Measurements from ENCODE around the gene MPO. TPM values are rescaled to one million over a fixed set of nuclear protein-coding genes. Genes with fewer than 3 reads are reported as not detected.

MPO gene
- 0.06 TPM for total RNA-seq

DNA sequence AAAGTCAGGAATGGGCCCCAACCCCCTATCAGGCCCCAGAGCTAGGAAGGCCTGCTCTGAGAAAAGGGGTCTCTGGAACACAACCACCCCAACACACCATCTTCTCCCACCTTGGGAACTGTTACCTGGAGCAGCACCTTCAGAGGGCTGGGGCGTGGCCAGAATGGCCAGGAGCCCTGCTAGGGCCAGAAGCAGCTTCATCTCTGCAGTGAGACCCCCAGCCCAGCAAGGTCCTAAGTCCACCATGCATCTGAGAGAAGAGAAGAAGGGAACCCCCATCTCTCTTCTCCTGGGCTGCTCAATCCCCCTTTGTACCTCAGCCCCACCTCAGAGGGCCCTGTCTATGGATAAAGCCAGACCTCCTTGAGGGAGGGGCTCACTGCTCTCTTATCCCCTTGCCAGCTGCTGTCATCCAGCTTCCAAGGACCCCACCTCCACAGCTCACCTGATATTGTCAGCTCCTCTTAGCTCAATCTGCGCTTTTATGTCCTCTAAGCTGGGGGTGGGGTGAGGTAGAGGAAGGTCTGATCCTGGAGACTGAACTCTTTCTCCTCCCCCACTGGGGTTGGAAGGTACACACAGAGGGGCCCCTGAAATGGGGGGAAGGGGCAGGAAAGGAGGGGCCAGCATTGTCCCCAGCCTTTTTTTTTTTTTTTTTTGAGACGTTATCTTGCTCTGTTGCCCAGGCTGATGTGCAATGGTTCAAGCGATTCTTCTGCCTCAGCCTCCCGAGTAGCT lies at the start of gene MPO:
Gene MPO (minus strand): TSS at position 456 of the 738 bp plus-strand sequence. CDS start 177 bp downstream, at position 279.
- DNase-seq (ENCODE audit: low spot score): no peak

DNA sequence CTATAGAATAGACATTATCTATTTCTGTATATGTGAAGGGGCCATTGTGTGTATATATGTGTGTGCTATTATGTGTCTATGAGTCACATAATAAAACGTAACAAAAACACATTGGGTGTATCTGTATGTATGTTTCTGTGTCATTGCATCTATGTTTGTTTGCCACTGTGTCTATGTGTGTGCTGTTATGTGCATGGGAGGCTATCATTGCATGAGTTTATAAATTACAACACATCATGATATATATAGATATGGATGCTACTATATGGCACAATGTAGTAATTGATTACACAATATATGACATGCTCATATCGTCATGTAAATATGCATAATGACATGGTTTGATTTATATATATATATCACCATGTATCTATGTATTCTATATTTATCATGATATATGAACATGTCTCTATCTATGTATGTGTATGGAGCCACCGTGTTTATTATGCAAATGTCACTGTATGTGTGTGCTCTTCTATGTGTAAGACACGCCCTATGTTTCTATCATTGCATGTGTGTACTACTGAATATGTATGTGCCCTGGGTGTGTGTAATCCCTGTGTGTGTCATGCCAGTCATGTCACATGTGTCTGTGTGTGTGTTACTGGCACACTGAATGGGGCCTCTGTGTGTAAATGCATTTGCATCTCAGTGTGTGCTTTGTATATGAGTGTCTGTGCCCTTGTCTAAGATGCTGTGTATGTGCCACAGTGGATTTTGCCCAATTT lies 49.2 kb upstream of the MPO start:
- DNase-seq (ENCODE audit: low spot score): no peak

GRCh38 chr17:58329035-58329809 lies 48.5 kb upstream of the MPO start:
- peak; percentile 34 for DNase-seq (ENCODE audit: low spot score)

DNA sequence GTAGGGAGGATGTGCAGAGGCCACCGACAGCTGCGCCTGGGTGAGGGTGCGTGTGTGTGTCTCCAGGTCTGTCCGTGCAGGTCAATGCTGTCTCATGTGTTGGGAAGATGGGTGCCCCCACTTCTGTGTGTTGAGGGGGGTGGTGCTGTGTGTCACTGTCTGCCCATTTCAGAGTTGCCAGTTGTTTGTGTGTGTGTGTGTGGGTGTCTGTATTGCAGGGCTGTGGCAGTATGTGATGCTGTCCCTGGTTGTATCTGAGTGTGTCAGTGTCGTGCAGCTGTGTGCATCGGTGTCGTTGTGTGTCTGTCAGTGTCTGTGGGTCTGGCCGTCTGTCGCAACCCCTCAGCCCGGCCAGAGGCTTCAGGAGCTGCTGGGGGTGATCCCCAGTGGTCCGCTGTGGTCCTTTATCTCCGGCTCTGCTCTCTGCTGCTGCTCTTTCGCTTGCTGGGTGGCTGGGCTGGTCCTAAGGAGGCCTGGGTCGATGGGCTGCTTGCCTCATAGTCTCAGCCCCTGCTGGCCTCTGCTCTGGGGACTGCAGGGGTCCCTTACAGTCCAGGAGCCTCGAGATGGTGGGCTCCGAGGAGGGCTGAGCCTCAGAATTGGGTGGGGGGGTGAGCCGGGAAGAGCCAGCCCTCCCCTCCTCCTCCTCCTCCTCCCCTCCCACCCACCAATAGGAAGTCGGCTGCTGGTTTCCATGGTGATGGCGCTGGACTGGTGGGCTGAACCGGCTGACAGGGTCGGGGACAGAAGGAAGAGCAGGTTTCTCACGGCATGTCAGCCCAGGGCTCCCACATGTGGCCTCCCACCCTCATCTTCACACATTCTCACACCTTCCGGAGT lies 47.7 kb upstream of the MPO start, which contains the start of gene TSPOAP1:
Gene TSPOAP1 (minus strand): TSS at position 601 of the 840 bp plus-strand sequence. CDS start 875 bp downstream, outside the sequence.
- DNase-seq (ENCODE audit: low spot score): no peak

GRCh38 chr17:58327363-58328194 lies 46.8 kb upstream of the MPO start:
- DNase-seq (ENCODE audit: low spot score): no peak

- no peak for DNase-seq (ENCODE audit: low spot score)
These were observed 46.1 kb upstream of the MPO start for GRCh38 chr17:58326609-58327362.

DNA sequence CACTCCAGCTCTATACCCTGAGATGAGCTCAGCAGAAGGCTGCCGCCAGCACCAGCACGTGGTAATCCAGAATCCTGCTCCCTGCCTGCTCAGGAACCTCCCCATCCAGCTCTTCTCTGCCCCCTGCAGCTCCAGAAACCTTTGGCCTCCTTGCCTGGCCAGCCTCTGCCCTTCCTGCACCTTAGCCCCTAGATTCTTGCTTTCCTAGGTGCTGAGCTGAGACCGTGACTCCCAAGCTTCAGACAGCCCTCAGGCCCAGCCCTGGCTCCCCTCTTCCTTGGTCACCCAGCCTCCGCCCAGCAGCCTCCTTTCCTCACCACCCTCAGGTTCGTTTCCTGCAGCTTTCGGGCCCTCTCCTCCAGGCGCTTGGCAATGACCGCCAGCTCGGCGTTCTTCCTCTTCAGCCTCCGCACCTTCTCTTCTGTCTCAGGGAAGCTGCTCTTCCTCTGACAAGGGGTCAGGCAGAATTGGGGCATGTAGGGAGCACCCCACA lies 45.3 kb upstream of the MPO start:
- no peak for DNase-seq (ENCODE audit: low spot score)

DNA sequence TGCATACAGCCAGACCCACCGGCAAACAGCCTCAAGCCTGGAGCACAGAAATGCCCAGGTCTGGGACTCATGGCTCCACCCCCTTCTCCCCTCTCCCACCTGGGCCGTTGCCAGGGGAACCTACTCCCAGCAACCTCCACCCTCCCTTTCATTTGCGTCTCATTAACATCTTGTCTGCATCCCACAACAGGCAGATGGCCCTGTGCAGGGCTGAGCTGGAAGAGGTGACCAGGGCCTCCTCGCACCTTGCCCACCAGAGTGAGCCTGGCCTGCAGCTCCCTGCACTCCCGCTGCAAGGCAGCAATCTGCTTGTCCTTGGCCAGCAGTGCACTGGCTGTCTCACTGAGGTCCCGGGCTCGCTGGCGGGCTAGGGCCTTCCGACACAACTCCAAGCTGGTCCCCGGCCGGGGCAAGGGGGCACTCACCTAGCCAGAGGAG lies 44.6 kb upstream of the MPO start:
- no peak for DNase-seq (ENCODE audit: low spot score)

DNA sequence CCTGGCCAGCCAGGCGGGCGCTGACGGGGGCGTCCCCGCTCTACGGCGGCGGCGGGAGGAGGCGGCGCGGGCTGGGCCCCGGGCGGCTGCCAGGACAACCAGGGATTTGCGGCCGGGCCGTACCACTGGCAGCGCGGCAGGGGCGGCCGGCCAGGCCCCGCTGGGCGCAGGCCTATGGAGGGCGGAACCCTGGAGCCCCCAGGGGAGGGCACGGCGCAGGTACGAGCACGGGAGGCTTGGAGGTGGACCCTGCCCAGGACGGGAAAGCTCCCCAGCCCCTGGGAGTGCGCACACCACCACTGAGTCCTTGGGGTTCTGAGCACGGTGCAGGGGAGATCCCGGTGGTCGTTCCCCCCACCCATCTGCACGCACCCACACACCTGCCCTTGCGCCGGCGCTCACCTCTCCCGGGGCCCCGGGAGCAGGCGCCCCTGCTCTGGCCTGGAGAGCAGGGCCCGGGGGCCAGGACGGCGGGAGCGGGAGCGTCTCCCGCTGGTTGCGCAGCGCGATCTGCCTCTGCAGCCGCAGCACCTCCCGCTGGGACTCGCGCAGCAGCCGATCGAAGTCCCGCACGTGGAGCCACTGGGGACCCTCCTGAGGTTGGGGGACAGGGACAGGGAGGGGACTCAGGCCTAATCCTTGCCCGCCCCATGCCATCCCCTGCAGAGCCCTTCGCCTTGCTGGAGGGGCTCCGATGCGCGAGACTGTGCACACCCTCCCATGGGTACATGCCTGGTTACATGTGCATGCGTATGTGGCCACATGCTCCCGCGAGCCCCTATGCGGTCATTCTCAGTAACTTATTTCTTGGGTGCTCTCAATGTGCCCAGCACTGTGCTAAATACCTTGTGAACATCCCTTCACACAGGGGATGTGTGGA lies 43.9 kb upstream of the MPO start:
- no peak for DNase-seq (ENCODE audit: low spot score)

DNA sequence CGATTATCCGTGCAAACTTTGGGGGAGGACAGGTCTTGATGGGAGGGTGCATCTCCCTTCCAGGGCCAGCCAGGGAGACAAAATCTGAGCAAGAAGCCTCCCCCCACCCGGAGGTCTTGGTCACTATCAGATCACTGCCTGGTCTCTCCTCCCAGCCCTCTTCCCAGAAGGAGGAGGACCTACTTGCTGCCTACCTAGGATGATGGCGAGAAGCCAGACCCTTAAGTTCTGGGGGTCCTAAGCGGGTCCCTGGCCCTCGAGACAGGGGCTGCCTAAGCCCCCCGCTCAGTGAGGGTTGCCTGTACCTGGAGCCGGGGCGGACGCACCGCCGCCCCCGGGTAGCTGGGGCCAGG lies 43.3 kb upstream of the MPO start:
- DNase-seq (ENCODE audit: low spot score): no peak

DNA sequence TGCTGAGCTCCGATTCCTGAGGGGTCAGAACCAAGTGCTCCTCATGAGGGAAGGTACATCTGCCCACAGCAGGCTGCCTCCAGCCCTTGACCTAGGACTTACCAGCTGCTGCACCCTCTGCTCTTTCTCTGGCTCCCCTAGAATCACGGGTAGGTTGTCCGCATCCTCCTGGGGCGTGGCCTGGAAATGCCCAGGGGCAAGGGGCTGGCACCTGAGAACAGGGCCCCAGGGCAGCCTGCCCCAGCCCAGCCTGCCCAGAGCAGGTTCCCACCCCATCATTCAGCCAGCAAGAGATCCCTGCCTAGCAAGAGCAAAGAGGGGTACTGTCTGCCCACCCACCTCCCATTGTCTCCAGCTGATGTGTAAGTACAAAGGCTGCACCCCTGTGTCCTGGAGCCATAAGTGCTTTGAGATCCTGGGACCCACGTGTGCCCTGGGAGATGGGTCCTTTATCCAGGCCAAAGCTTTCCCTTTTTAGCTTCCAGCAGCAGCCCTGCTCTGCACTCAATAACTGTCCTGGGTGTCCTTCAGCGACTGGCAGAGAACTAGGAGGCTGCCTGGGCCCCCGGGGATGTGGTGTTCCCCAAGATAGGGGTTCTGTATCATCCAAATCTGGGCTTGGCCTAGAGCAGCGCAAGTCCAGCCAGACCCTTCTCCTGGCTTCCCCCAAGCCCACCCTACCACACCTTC lies 42.8 kb upstream of the MPO start:
- no peak for DNase-seq (ENCODE audit: low spot score)

GRCh38 chr17:58322581-58323185 lies 41.9 kb upstream of the MPO start:
- DNase-seq (ENCODE audit: low spot score): no peak

- DNase-seq (ENCODE audit: low spot score): no peak
These were observed 41.1 kb upstream of the MPO start for GRCh38 chr17:58321571-58322525.

- DNase-seq (ENCODE audit: low spot score): no peak
These were observed 40.0 kb upstream of the MPO start for GRCh38 chr17:58320570-58321323.

DNA sequence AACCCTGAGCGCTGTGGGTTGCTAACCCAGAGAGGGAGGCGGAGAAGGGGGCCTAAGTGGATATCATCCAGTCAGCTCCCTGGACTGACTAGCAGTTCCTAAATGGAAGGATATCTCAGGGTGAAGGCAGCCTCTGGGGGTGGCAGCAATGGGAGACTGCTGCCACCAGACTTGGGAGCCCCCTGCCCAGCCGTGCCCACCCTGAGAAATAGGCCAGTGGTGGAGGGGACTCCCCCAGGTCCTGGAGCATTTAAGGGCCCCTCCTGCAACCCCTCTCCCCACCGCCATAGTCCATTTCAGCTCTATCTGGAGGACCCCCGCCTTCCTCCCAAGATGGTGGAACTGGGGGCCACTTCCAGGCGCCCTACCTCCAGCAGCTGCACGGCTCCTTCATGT lies 39.4 kb upstream of the MPO start:
- DNase-seq (ENCODE audit: low spot score): no peak

All from mucosa of gallbladder (tissue), 1 donor.